DMS 273 treated with DMSO at 0.1 percent for 48 hours (cell line): ENCODE measurements around the gene USP53.
"Not testable (repeated sequence)": the region's sequence is repeated elsewhere in the genome, so short reads cannot be mapped to it uniquely, and the experiment has no call there.

Source experiments
- DNase-seq: peaks from one replicate; lab custom pipeline; 2025; lab: John Stamatoyannopoulos, UW

Gene USP53

GRCh38 chr4:119271361-119272085 is 59.0 kb downstream of the USP53 start:
- DNase-seq = no peak

GRCh38 chr4:119279541-119279940 is 67.0 kb downstream of the USP53 start:
- not testable (repeated sequence) for DNase-seq

- DNase-seq = not testable (repeated sequence)
Measured at GRCh38 chr4:119279945-119280344, 67.4 kb downstream of the USP53 start.

GRCh38 chr4:119281393-119281792 is 68.9 kb downstream of the USP53 start:
- DNase-seq = no peak

GRCh38 chr4:119284876-119285780 is 72.6 kb downstream of the USP53 start:
- no peak for DNase-seq

- no peak for DNase-seq
Measured at GRCh38 chr4:119286377-119287002, 74.0 kb downstream of the USP53 start.

GRCh38 chr4:119289313-119289712 is 76.8 kb downstream of the USP53 start:
- DNase-seq = no peak

- DNase-seq = no peak
Measured at GRCh38 chr4:119290598-119290997, 78.1 kb downstream of the USP53 start.

- no peak for DNase-seq
Measured at GRCh38 chr4:119296356-119296755, 83.8 kb downstream of the USP53 start.

GRCh38 chr4:119297795-119298194 is 85.3 kb downstream of the USP53 start:
- DNase-seq = no peak

GRCh38 chr4:119299260-119299671 is 86.8 kb downstream of the USP53 start:
- no peak for DNase-seq

- no peak for DNase-seq
Measured at GRCh38 chr4:119299741-119300100, 87.2 kb downstream of the USP53 start.

- DNase-seq = no peak
Measured at GRCh38 chr4:119300101-119300978, 87.8 kb downstream of the USP53 start.

- DNase-seq = no peak
Measured at GRCh38 chr4:119302073-119302832, 89.7 kb downstream of the USP53 start.

GRCh38 chr4:119303587-119304305 is 91.2 kb downstream of the USP53 start:
- DNase-seq = no peak

- no peak for DNase-seq
Measured at GRCh38 chr4:119304431-119304830, 91.9 kb downstream of the USP53 start.

- no peak for DNase-seq
Measured at GRCh38 chr4:119307606-119308005, 95.1 kb downstream of the USP53 start.

- DNase-seq = no peak
Measured at GRCh38 chr4:119310826-119311225, 98.3 kb downstream of the USP53 start.

- no peak for DNase-seq
Measured at GRCh38 chr4:119313237-119313636, 100.7 kb downstream of the USP53 start.

- DNase-seq = no peak
Measured at GRCh38 chr4:119314356-119314755, 101.8 kb downstream of the USP53 start.
